Fibroblast of skin of scalp (primary cell): ENCODE measurements around the gene LSM14B.
"Not testable (repeated sequence)": the region's sequence is repeated elsewhere in the genome, so short reads cannot be mapped to it uniquely, and the experiment has no call there.

Source experiments
- DNase-seq: peaks from one replicate; pipeline ENCODE4 v3.0.0-alpha.2; 2013

The LSM14B gene

DNA sequence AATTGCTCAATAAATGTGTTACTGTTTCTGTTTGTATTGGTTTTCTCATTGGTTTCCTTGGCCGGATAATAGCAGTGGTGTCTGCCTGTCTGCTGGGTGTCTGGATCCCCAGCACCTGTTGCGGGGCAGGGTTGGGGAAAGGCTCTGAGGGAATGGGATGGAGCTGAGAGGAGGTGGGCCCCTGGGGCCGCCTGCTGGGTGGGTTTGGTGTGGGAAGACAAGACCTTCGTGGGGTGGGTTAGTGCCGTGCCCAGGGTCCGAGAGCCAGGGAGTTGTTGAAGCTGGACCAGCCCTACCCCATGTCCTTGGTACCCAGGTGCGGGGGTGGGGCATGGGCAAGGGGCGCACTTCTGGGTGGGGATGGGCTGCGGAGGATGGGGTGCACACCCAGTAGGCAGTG is 25.3 kb downstream of the LSM14B start:
- no peak for DNase-seq

DNA sequence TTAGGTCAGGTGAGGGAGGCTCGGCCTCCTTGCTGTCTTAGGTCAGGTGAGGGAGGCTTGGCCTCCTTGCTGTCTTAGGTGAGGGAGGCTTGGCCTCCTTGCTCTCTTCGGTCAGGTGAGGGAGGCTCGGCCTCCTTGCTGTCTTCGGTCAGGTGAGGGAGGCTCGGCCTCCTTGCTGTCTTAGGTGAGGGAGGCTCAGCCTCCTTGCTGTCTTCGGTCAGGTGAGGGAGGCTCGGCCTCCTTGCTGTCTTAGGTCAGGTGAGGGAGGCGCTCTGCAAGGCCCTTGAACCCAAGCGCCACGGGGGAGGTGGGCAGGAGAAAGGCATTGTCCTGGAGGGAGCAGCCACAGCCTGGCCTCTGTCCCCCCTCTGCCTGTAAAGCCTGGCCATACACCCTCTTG is 26.1 kb downstream of the LSM14B start:
- DNase-seq: not testable (repeated sequence)

DNA sequence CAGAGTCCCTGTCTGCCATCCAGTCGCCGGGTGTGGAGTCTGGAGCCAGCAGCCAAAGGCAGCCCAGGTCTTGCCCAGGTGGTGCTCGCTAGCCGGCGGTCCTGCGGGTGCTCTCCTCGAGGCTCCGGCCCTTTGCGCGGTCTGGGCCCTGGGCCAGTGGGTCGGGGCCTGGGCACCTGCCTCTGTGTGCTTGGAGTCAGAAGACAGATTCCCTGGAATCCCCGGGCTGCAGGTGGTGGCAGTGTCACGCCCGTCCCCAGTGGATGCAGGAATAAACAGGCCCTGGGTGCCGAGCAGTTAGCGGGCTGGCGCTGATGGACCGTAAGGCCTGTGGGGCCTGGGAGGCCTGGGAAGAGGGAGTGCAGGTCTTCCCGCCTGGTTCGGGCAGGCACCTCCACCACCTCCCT is 26.6 kb downstream of the LSM14B start:
- no peak for DNase-seq

- peak; percentile 46 for DNase-seq
Measured at GRCh38 chr20:62149532-62150309, 27.4 kb downstream of the LSM14B start.

GRCh38 chr20:62150310-62150575 is 28.0 kb downstream of the LSM14B start:
- DNase-seq: no peak

DNA sequence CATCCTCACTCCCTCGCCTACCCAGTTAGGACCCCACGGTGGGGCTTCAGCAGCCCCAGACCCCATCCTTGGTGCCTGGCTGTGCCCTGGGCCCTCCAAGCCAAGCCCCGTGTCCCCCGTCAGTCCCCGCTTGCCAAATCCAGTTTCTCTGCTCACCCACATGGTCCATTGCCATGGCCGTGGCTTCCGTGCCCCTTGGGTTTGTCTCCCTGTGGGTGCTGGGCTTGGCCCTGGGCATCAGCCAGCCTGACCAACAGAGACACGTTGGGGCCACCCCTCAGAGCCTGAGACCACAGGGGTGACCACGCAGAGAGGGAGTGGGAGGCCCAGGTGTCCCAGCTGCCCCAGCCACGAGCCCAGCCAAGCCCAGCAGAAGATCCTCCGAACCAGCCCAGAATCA is 28.9 kb downstream of the LSM14B start:
- no peak for DNase-seq

- DNase-seq: no peak
Measured at GRCh38 chr20:62151835-62152364, 29.6 kb downstream of the LSM14B start.

DNA sequence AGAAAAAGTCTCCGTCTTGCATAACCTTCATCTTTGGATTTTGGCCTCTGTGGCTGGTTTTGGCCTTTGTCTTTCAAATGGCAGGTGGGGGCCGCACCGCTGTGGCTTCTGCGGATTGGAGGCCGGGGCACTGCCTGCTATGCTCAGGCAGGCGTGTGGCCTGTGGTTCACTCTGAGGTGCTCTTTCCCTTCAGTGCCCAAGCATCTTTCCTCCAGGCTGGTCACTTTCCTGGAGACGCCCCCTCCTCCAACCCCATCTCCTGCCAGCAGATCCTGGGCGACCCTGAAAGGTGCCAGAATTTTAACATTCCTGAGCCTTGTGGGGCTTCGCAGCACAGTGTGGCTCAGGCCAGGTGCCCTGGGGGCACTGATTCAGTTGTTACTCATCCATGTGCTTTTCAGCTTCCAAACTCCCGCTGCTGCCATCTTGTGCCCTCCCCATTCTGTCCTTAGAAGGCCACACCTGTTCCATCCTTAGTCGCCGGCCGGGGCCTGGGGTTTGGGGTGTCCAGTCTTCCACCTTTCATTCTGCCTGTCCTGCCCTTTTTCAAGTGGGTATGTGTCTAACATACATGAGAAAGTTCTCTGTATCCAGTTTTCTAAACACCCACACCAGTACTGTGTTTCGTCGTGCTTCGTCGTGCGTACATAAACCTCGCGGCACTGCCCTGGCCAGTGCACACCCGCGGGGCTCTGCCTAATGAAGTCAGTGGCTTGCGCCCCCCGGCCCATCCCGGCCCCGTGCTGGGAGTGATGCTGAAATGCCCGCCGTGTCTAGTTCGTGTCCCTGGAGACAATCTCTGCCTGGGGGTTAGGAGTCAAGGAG is 33.4 kb downstream of the LSM14B start:
- DNase-seq: no peak

GRCh38 chr20:62156254-62156556 is 33.9 kb downstream of the LSM14B start:
- DNase-seq: no peak

GRCh38 chr20:62156592-62157386 is 34.5 kb downstream of the LSM14B start:
- DNase-seq: peak; percentile 51

DNA sequence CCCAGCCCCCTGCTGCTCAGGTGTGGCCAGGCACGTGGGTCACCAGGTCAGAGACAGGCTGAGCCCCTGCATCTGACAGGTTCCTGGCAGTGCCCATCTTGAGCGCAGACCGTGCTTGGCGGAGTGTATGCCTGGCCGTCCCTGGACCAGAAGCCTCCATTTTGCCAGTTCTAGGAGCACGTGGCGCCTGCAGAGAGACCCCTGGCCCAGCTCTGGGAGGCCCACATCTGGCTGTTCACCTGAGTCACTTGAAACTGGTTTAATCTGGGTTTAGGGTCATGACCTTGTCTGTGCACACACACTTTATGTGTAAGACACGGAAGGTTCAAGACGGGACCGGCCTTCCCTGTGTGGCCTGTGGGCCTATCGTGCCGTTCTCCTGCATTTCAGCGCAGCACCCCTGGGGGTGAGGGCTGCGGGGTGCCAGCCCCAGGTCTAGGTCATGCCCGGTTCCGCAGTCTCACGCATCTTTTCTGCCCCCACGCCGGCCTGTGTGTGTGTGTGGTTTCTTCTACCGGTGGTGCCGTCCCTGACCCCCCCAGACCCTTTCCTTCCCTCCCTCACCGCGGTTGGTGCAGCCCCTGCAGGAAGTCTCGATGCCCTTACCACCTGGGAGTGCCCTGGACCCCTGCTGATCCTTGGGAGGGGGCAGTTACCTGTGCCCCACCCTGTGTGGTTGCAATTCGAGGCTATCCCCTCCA is 35.3 kb downstream of the LSM14B start:
- no peak for DNase-seq

DNA sequence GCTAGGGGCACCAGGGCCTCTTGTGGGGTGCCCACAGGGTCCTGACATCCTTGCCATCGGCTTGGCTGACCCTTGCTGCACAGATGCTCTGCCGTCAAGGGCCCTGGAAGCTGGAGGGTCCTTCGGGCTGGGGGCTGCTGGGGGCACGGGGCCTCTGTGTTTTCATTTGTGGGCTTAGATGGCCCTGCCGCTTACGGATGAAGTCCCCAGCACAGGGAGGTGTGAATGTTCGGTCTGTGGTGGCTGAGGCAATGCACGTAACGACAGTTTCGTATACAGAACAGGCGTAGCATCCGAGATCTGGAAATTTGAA is 35.8 kb downstream of the LSM14B start:
- DNase-seq: no peak

GRCh38 chr20:62158541-62158940 is 36.3 kb downstream of the LSM14B start:
- DNase-seq: no peak

- no peak for DNase-seq
Measured at GRCh38 chr20:62159052-62159451, 36.8 kb downstream of the LSM14B start.

DNA sequence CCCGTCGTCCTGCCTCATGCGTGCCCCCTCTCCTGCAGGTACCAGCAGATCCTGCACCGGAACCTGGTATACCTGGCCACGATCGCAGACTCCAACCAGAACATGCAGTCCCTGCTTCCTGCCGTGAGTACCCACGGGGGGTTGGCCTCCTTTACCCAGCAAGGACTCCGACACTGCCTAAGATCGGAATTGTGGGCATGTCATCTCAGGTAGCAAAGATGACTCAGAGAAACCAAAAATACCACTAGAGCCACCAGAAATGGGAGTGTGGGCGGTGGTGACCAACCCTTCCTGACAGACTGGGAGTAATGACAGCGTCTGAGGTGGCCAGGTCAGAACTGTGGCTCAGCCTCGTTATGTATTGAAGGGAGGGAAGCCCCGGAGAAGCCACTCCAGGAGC is 37.6 kb downstream of the LSM14B start:
- DNase-seq: no peak

GRCh38 chr20:62160253-62160652 is 38.0 kb downstream of the LSM14B start:
- DNase-seq: no peak

DNA sequence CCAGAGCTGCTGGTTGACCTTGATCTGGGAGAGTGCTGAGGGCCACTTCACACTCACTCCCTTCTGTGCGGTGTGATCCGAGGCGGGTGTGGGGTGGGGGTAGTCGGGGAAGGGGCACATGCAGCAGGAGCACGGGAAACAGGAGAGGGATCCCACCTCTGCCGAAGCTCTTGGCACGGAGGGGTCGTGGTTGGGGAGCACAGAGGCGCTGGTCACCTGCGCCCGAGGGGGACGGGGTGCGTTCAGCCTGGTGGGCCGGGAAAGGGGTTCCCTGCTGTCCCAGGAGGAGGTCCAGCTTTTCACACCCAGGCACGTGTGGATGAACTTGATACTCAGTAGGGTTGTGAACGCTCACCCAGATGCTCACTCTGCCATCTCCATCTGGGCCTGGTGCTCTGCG is 38.6 kb downstream of the LSM14B start:
- no peak for DNase-seq

GRCh38 chr20:62161347-62161746 is 39.1 kb downstream of the LSM14B start:
- no peak for DNase-seq

GRCh38 chr20:62162765-62163484 is 40.6 kb downstream of the LSM14B start:
- DNase-seq: no peak

- DNase-seq: no peak
Measured at GRCh38 chr20:62163485-62163865, 41.2 kb downstream of the LSM14B start.

DNA sequence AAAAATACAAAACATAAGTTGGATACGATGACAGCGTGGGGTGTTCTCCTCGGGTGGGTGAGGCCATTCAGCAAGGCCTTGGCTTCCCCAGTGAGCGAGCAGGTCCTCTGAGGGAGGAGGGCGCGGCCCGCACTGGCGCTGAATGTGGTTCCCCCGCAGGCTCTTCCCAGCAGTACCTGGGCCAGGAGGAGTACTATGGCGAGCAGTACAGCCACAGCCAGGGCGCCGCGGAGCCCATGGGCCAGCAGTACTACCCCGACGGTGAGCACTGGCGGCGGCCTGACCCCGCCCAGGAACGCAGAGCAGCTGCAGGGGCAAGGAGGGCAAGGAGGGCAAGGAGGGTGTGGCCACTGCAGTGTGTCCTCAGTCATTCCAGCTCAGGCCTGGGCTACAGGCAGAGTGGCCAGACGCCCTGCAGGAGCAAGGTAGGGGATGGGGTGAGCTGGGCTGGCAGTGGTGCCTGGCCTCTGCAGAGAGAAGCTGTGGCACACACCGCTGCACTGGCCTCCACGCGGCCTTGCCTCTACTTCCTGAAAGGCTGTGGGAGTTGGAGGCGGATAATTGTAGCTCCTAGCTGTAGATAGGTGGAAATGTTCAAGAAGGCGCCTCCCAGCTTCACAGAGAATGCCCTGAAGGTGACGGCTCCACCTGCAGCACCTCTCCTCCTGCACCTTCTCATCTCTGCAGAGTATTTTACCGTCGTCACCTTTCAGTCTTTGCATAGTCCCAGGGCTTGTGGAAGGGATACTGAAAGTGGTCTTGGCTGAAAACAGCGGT is 41.9 kb downstream of the LSM14B start:
- no peak for DNase-seq
